Prostate gland (tissue), 2 donors: Measurements from ENCODE around the gene DPPA3. TPM values are rescaled to one million over a fixed set of nuclear protein-coding genes. Genes with fewer than 3 reads are reported as not detected.
"Not testable (repeated sequence)": the region's sequence is repeated elsewhere in the genome, so short reads cannot be mapped to it uniquely, and the experiment has no call there.

Experiments
- DNase-seq: peaks from one replicate; pipeline ENCODE4 v3.0.0-alpha.2; 2019; ENCODE audit warnings: low spot score
- H3K27ac ChIP-seq, 2 donors: fragments of 200-600 bp; sonication (generic); 2 replicates each; pipeline ENCODE4 v1.5.1; 2017 to 2019
- H3K27me3 ChIP-seq: fragments of 200-600 bp; sonication (generic); replicated peaks from 2 replicates; pipeline ENCODE4 v1.5.1; 2019; ENCODE audit not compliant: insufficient read depth
- H3K36me3 ChIP-seq, 2 donors: fragments of 200-600 bp; sonication (generic); 1 replicate in 1 of 2; 2 replicates in 1 of 2; pipeline versions ENCODE4 v1.5.1 to v1.8.1; 2017 to 2019
- H3K4me1 ChIP-seq: fragments of 200-600 bp; sonication (generic); replicated peaks from 2 replicates; pipeline ENCODE4 v1.5.1; 2019
- H3K4me3 ChIP-seq, 2 donors: fragments of 200-600 bp; sonication (generic); 2 replicates each; pipeline ENCODE4 v1.5.1; 2017 to 2019
- H3K9me3 ChIP-seq: fragments of 200-600 bp; sonication (generic); 2 replicates; pipeline ENCODE4 v1.5.1; 2017
- POLR2A ChIP-seq: fragments of 450-650 bp; IDR thresholded peaks from one replicate; pipeline ENCODE4 v1.6.1; 2016; ENCODE audit warnings: antibody characterized with exemption, mild to moderate bottlenecking
- POLR2AphosphoS5 ChIP-seq: sonication (generic); formaldehyde crosslinking; IDR thresholded peaks from one replicate; pipeline ENCODE4 v1.6.1; 2017; ENCODE audit warnings: antibody characterized with exemption
- WGBS: methylation state at CpG from one replicate; pipeline ENCODE4 v1.1.5; 2018; 5-methylcytosine and 5-hydroxymethylcytosine counted together
- intact Hi-C: fragments of 100-400 bp; cut with DNase I; formaldehyde crosslinking; loops from one replicate; pipeline ENCODE4 v1.14.2; 2022
- total RNA-seq, 2 donors: library from RNA; depleted of rRNA; stranded (reverse); fragments of >200 nt; gene quantifications; one replicate each; pipeline ENCODE4 v1.1.0, GENCODE V29; 2016
- TF ChIP-seq, protein P1 (sequence below), 4 experiments: fragments of 200-600 bp in 2 of 4; fragments of 450-650 bp in 2 of 4; sonication (generic) in 2 of 4; IDR thresholded peaks; 1 replicate in 3 of 4; 2 replicates in 1 of 4; pipeline ENCODE4 v1.5.1; 2016 to 2019; ENCODE audit warnings: antibody characterized with exemption in 4 of 4, mild to moderate bottlenecking in 2 of 4, moderate library complexity in 2 of 4

Gene DPPA3
- total RNA-seq, 2 donors from 2014 or later: 1.8 TPM; not detected in 1

DNA sequence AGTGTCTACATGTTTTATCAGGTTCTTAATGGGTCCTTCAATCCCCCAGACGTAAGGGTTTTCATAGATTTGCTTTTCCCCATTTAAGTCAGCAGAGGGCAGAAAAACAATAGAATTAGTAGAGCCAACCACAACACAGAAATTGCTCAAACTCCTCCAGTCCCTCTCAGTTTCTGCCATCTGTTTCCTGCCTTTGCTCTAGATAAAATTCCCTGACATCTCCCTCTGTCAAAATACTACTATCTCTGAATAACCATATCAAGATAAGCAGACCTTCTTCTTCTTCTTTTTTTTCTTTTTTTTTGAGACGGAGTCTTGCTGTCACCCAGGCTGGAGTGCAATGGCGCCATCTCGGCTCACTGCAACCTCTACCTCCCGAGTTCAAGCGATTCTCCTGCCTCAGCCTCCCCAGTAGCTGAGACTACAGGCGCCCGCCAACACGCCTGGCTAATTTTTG lies 33.8 kb upstream of the DPPA3 start:
- H3K36me3 ChIP-seq, H3K4me3 ChIP-seq, intact Hi-C loops, H3K4me1 ChIP-seq, H3K27me3 ChIP-seq, H3K27ac ChIP-seq, H3K9me3 ChIP-seq, DNase-seq: not testable (repeated sequence)
- TF ChIP-seq, protein P1, sequence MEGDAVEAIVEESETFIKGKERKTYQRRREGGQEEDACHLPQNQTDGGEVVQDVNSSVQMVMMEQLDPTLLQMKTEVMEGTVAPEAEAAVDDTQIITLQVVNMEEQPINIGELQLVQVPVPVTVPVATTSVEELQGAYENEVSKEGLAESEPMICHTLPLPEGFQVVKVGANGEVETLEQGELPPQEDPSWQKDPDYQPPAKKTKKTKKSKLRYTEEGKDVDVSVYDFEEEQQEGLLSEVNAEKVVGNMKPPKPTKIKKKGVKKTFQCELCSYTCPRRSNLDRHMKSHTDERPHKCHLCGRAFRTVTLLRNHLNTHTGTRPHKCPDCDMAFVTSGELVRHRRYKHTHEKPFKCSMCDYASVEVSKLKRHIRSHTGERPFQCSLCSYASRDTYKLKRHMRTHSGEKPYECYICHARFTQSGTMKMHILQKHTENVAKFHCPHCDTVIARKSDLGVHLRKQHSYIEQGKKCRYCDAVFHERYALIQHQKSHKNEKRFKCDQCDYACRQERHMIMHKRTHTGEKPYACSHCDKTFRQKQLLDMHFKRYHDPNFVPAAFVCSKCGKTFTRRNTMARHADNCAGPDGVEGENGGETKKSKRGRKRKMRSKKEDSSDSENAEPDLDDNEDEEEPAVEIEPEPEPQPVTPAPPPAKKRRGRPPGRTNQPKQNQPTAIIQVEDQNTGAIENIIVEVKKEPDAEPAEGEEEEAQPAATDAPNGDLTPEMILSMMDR (IDR thresholded peaks at IDR 0.05): peak in 1 of 4 experiments; percentile 20
- 62% methylated on average over 9 of the region's 9 CpGs for WGBS

DNA sequence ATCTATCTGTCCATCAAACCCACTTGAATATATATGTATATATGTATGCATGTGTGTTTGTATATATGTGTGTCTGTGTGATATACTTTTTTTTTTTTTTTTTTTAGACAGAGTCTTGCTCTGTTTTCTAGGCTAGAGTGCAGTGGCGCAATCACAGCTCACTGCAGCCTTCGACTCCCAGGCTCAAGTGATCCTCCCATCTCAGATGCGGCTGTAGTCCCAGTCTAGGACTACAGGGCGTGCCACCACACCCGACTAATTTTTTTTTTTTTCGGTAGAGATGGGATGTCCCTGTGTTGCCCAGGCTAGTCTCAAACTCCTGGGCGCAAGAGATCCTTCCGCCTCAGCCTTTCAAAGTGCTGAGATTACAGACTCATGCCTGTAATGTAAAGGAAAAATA lies 32.5 kb upstream of the DPPA3 start:
- WGBS: 81% methylated on average over 8 of the region's 8 CpGs
- no peaks in the 10 kb centered on the region for H3K9me3 ChIP-seq
- no peak for DNase-seq
- TF ChIP-seq, protein P1 (IDR thresholded peaks at IDR 0.05): no peak
- TF ChIP-seq POLR2AphosphoS5 (no peak), POLR2A (no peak)
- intact Hi-C loops: no loop called here
- H3K4me3 ChIP-seq: no peak overlapping the region
- no peak overlapping the region for H3K27ac ChIP-seq
- no peaks in the 10 kb centered on the region for H3K27me3 ChIP-seq
- H3K4me1 ChIP-seq: no peaks in the 10 kb centered on the region
- H3K36me3 ChIP-seq: no peaks in the 10 kb centered on the region

DNA sequence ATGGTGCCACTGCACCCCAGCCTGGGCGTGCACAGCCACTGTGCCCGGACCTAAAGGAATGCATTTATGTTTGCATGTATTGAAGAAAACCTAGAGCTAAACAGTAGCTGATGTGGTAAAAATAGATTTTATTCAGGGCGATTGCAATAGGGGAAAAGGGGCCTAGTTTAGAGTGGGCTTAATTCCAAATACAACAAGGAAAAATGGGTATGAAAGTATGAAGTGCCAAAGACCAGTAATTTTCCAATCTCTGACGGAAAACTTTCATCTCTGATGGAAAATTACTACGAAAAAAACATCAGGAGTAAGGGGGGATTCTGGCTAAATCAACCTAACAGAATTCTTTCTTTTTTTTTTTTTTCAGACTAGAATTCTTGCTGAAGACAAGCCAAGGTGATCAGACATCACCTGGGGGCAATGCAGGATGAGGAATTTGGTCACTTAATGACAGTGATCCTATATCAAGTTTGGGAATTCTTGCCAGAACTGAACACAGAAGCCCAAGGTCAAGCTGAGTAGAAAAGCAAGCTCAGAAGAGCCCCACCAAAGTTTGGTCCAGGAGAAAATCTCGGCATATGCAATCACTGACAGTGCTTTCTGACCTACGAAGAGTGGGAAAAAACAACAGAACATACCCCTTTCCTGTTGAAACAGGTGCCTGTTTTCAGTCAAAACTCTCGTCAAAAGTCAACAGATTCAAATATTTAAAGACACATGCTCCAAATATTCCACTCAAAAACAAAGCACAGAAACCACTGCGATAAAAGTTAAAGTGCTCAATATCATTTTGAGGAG lies 31.8 kb upstream of the DPPA3 start:
- no peaks in the 10 kb centered on the region for H3K27me3 ChIP-seq
- TF ChIP-seq POLR2A (no peak), POLR2AphosphoS5 (no peak)
- TF ChIP-seq, protein P1 (IDR thresholded peaks at IDR 0.05): no peak
- H3K36me3 ChIP-seq: no peaks in the 10 kb centered on the region
- H3K4me1 ChIP-seq: no peaks in the 10 kb centered on the region
- DNase-seq: no peak
- H3K27ac ChIP-seq: no peak overlapping the region
- intact Hi-C loops: no loop called here
- whole genome bisulfite sequencing: 49% methylated on average over 9 of the region's 9 CpGs
- H3K9me3 ChIP-seq: no peaks in the 10 kb centered on the region
- no peak overlapping the region for H3K4me3 ChIP-seq

DNA sequence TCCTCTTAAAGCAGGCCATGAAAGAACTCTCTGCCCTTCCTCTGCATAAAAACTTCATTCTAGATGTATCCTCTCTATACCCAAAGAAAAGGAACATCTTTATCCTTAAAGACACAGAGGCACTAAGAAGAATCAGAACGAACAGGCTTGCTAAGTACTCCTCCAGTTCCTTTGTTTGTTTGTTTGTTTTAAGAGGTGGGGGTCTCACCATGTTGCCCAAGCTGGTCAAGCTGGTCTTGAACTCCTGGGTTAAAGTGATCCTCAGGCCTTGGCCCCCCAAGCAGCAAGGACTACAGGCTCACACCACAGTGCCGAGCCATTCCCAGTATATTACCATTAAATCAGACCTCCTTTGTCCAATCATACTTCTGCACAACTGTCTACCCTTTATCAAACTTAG lies 29.7 kb upstream of the DPPA3 start:
- H3K27me3 ChIP-seq: no peaks in the 10 kb centered on the region
- WGBS: 53% methylated on average over 2 of the region's 2 CpGs
- no peaks in the 10 kb centered on the region for H3K4me1 ChIP-seq
- H3K9me3 ChIP-seq: no peaks in the 10 kb centered on the region
- TF ChIP-seq, protein P1 (IDR thresholded peaks at IDR 0.05): no peak
- TF ChIP-seq POLR2A: no peak
- TF ChIP-seq POLR2AphosphoS5: no peak
- H3K36me3 ChIP-seq: no peaks in the 10 kb centered on the region
- DNase-seq: no peak
- no peak overlapping the region for H3K27ac ChIP-seq
- intact Hi-C loops: no loop called here
- no peak overlapping the region for H3K4me3 ChIP-seq

DNA sequence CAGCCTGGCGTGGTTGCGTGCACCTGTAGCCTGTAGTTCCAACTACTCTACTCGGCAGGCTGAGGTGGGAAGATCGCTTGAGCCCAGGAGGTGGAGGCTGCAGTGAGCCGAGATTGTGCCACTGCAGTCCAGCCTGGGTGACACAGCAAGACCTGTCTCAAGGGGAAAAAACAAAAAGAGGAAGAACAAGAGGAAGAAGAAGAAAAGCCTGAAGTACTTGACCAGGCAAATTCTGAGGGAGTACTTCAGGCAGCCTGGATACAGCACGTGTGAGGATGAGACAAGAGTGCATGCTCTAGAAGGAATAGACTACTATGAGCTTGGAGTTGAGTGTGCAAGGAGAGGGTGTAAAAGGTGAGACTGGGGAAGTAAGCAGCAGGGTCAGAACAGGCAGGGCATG lies 17.4 kb upstream of the DPPA3 start:
- Histone ChIP-seq H3K9me3 (no peaks in the 10 kb centered on the region), H3K4me1 (no peaks in the 10 kb centered on the region), H3K27me3 (no peaks in the 10 kb centered on the region), H3K36me3 (no peaks in the 10 kb centered on the region), H3K27ac (no peak overlapping the region), H3K4me3 (no peak overlapping the region)
- intact Hi-C loops: no loop called here
- TF ChIP-seq POLR2A (no peak), POLR2AphosphoS5 (no peak)
- TF ChIP-seq, protein P1 (IDR thresholded peaks at IDR 0.05): no peak
- 86% methylated on average over 6 of the region's 6 CpGs for WGBS
- DNase-seq: no peak
